Liver (tissue), 3 donors: Measurements from ENCODE around the gene THRB.

ENCODE experiments used
- ATF3 ChIP-seq: IDR thresholded peaks from 2 replicates; pipeline ENCODE4 v1.6.1; 2016; ENCODE audit warnings: antibody characterized with exemption
- CTCF ChIP-seq: fragments of 150-350 bp; IDR thresholded peaks from 2 replicates; pipeline ENCODE4 v1.5.1; 2017; ENCODE audit warnings: improper control_type of control experiment, low read depth, low read length; ENCODE audit not compliant: missing input control
- FOXA1 ChIP-seq: IDR thresholded peaks from 2 replicates; pipeline ENCODE4 v1.6.1; 2016; ENCODE audit warnings: antibody characterized with exemption
- GABPA ChIP-seq, 2 donors: IDR thresholded peaks in 1 of 2; conservative IDR thresholded peaks in 1 of 2; 2 replicates each; pipeline ENCODE4 v1.6.1; 2016; ENCODE audit warnings: antibody characterized with exemption in 2 of 2, mild to moderate bottlenecking in 1 of 2, moderate library complexity in 1 of 2
- HNF4G ChIP-seq: IDR thresholded peaks from 2 replicates; pipeline ENCODE4 v1.6.1; 2016; ENCODE audit warnings: antibody characterized with exemption
- JUND ChIP-seq, 2 donors: IDR thresholded peaks; 2 replicates each; pipeline ENCODE4 v1.6.1; 2016; ENCODE audit warnings: antibody characterized with exemption in 2 of 2
- MAX ChIP-seq: IDR thresholded peaks from 2 replicates; pipeline ENCODE4 v1.6.1; 2016; ENCODE audit warnings: antibody characterized with exemption
- NR2F2 ChIP-seq: IDR thresholded peaks from 2 replicates; pipeline ENCODE4 v1.6.1; 2016; ENCODE audit warnings: antibody characterized with exemption
- RAD21 ChIP-seq, 2 donors: IDR thresholded peaks; 2 replicates each; pipeline ENCODE4 v1.6.1; 2016; ENCODE audit warnings: antibody characterized with exemption in 2 of 2, mild to moderate bottlenecking in 2 of 2
- RXRA ChIP-seq, 2 donors: IDR thresholded peaks; 2 replicates each; pipeline ENCODE4 v1.6.1; 2017 to 2018; ENCODE audit warnings: antibody characterized with exemption in 2 of 2, mild to moderate bottlenecking in 1 of 2
- SP1 ChIP-seq: IDR thresholded peaks from 2 replicates; pipeline ENCODE4 v1.6.1; 2018; ENCODE audit warnings: antibody characterized with exemption, mild to moderate bottlenecking
- TAF1 ChIP-seq: conservative IDR thresholded peaks from 2 replicates; pipeline ENCODE4 v1.6.1; 2016; ENCODE audit warnings: antibody characterized with exemption, mild to moderate bottlenecking
- ZBTB33 ChIP-seq: IDR thresholded peaks from 2 replicates; pipeline ENCODE4 v1.6.1; 2016; ENCODE audit warnings: antibody characterized with exemption
- TF ChIP-seq, protein P1 (sequence below): IDR thresholded peaks from 2 replicates; pipeline ENCODE4 v1.6.1; 2016; ENCODE audit warnings: antibody characterized with exemption, mild to moderate bottlenecking
- donor health status: healthy.
- donor health status: healthy.

- TF ChIP-seq CTCF, result no peak
- TF ChIP-seq RXRA (IDR thresholded peaks at IDR 0.05), result no peak
- no peak for TF ChIP-seq ATF3
- TF ChIP-seq RAD21 (IDR thresholded peaks at IDR 0.05), result no peak
- no peak for TF ChIP-seq FOXA1
- TF ChIP-seq, protein P1, sequence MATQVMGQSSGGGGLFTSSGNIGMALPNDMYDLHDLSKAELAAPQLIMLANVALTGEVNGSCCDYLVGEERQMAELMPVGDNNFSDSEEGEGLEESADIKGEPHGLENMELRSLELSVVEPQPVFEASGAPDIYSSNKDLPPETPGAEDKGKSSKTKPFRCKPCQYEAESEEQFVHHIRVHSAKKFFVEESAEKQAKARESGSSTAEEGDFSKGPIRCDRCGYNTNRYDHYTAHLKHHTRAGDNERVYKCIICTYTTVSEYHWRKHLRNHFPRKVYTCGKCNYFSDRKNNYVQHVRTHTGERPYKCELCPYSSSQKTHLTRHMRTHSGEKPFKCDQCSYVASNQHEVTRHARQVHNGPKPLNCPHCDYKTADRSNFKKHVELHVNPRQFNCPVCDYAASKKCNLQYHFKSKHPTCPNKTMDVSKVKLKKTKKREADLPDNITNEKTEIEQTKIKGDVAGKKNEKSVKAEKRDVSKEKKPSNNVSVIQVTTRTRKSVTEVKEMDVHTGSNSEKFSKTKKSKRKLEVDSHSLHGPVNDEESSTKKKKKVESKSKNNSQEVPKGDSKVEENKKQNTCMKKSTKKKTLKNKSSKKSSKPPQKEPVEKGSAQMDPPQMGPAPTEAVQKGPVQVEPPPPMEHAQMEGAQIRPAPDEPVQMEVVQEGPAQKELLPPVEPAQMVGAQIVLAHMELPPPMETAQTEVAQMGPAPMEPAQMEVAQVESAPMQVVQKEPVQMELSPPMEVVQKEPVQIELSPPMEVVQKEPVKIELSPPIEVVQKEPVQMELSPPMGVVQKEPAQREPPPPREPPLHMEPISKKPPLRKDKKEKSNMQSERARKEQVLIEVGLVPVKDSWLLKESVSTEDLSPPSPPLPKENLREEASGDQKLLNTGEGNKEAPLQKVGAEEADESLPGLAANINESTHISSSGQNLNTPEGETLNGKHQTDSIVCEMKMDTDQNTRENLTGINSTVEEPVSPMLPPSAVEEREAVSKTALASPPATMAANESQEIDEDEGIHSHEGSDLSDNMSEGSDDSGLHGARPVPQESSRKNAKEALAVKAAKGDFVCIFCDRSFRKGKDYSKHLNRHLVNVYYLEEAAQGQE, result no peak
- TF ChIP-seq MAX, result no peak
- TF ChIP-seq NR2F2, result no peak
- TF ChIP-seq JUND (IDR thresholded peaks at IDR 0.05), result no peak
- TF ChIP-seq ZBTB33, result no peak
- TF ChIP-seq SP1, result no peak
- no peak for TF ChIP-seq GABPA (IDR thresholded peaks at IDR 0.05 in 1 of 2, conservative IDR thresholded peaks at IDR 0.05 in 1 of 2)
- TF ChIP-seq HNF4G, result no peak
- no peak for TF ChIP-seq TAF1
Observed at GRCh38 chr3:24426896-24427295, 67.8 kb downstream of the THRB start.
